Aorta (tissue), 5 donors: ENCODE data around the gene C11orf16. TPM values are rescaled to one million over a fixed set of nuclear protein-coding genes. Genes with fewer than 3 reads are reported as not detected.
"Not testable (repeated sequence)": the region's sequence is repeated elsewhere in the genome, so short reads cannot be mapped to it uniquely, and the experiment has no call there.

ENCODE experiments used
- ATAC-seq: fragments of 200-7000 bp; cut with Tn5 transposase; one replicate; pipeline ENCODE4 v1.9.1; 2022; ENCODE audit warnings: moderate library complexity; ENCODE audit not compliant: low FRiP score
- DNase-seq, 2 donors: peaks; one replicate each; pipeline ENCODE4 v3.0.0-alpha.2; 2020
- H3K27ac ChIP-seq, 2 donors: one replicate each; pipeline ENCODE4 v1.5.1; 2013; ENCODE audit warnings: low read length in 2 of 2, mild to moderate bottlenecking in 2 of 2, moderate library complexity in 2 of 2, control low read depth in 1 of 2, inconsistent platforms in 1 of 2, low read depth in 1 of 2
- H3K27me3 ChIP-seq, 2 donors: one replicate each; pipeline ENCODE4 v1.6.1; 2013; ENCODE audit warnings: control low read depth in 1 of 2, low read length in 1 of 2, mild to moderate bottlenecking in 1 of 2, moderate library complexity in 1 of 2; ENCODE audit not compliant: insufficient read depth in 2 of 2, control insufficient read depth in 1 of 2
- H3K36me3 ChIP-seq, 2 donors: one replicate each; pipeline ENCODE4 v1.6.1; 2013; ENCODE audit warnings: control low read depth in 1 of 2, low read length in 1 of 2, mild to moderate bottlenecking in 1 of 2; ENCODE audit not compliant: insufficient read depth in 2 of 2, control insufficient read depth in 1 of 2
- H3K4me1 ChIP-seq, 2 donors: one replicate each; pipeline ENCODE4 v1.6.1; 2013; ENCODE audit warnings: low read length in 2 of 2, control low read depth in 1 of 2, mild to moderate bottlenecking in 1 of 2, moderate library complexity in 1 of 2; ENCODE audit not compliant: insufficient read depth in 2 of 2, control insufficient read depth in 1 of 2
- H3K4me3 ChIP-seq, 2 donors: one replicate each; pipeline ENCODE4 v1.5.1; 2013; ENCODE audit warnings: low read length in 2 of 2, control low read depth in 1 of 2, mild to moderate bottlenecking in 1 of 2
- H3K9me3 ChIP-seq: one replicate; pipeline ENCODE4 v1.6.1; 2013; ENCODE audit warnings: mild to moderate bottlenecking, low read length; ENCODE audit not compliant: control insufficient read depth
- WGBS, 2 donors: extraction: QIAGEN DNeasy Blood & Tissue Kit; methylation state at CpG; one replicate each; pipeline ENCODE4 v1.1.7; 2013; 5-methylcytosine and 5-hydroxymethylcytosine counted together
- intact Hi-C, 2 donors: fragments of 100-400 bp; cut with DNase I; formaldehyde crosslinking; loops; one replicate each; pipeline versions ENCODE4 v1.14.2 to v1.15.0; 2022
- long read RNA-seq, 2 donors: library from polyadenylated mRNA; unstranded; transcript quantifications; one replicate each; pipeline ENCODE4 v2.0.0, GENCODE V29; 2020 to 2021
- polyA plus RNA-seq, 2 donors: library from polyadenylated mRNA; stranded (reverse); fragments of 200-250 nt; gene quantifications; one replicate each; pipeline ENCODE4 v1.2.3, GENCODE V29; 2013
- total RNA-seq, 2 donors: library from RNA; stranded (reverse); fragmentation: NEBNext Ultra II Directional; extraction: Animal tissue kit (Norgen Biotek cat#: 25700); gene quantifications; one replicate each; pipeline ENCODE4 v1.2.1, GENCODE V29; 2021
- donor health status: healthy with polysubstance abuse.
- donor health status: Bipolar disorder and iron deficiency.
- donor health status: DM: no; HTN: no; CAD: no.
- donor health status: DM: no; HTN: no; CAD: no.
- donor health status: DM: yes; HTN: yes; CAD: no.

The C11orf16 gene, protein sequence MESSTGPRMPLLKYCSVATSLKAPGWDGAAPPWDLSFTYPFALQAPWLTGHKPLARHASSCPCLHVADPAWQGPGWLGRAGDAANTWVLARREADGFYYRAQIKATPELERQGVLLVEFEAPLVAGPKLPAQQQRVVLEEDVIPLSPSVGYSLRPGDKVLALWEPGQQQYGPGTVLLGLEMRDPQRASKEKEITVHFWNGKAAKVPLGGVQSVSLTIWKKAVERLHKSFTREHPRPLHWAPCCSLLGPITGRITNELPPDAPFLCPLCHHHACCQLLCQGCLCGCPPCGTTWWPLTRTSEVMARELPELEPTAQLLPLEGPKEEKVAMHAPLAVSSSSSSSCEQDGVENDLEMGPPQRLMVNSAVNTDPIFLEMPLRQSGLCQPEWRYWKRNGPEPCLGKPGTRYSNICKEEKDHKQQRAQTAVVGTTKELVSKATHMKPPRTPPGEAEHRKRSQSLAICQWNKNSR
- total RNA-seq = not detected
- not detected for polyA plus RNA-seq
- long read RNA-seq, donor 1 = 0 reads
- long read RNA-seq, donor 2, partial matches to known transcripts = 0 of 2 reads
- long read RNA-seq, donor 2, other reads (novel, unspliced or antisense) = 2 of 2 reads

DNA sequence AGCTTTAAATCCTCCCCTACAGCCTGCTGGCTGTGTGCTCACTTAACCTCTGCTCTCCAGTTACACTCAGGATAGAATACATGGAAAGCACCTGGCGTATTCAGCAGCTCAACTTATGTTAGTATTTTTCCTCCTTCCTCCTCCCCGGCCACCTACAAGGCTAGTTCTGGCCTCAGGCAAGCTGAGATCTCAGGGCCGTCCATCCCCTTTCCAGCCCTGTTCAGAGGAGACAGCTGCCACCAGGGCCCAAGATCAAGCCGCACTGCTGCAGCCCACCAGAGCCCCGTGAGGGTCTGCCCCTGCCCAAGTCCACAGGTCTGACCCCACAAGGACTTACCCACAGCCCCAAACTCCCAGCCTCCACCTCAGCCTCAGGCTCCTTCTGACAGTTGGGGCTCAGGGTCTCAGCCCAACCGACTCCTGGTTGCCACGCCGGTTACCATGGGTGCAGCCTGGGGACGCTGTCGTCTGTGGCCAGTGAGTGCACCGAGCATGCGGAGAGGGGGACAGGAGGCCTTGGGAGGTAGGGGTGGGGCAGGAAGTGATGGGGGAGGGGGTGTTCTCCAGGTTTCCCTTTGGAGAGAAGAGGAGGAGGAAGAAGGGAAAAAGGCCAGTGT is at the start of gene C11orf16:
TSS of gene C11orf16 (minus strand) at position 384 of the 617 bp plus-strand sequence. CDS start 639 bp downstream, outside the sequence.
- DNase-seq = no peak
- no peaks in the 10 kb centered on the region for H3K36me3 ChIP-seq
- H3K4me3 ChIP-seq = no peak within 1 kb of the TSS
- WGBS, 2 donors = 77 to 83% methylated on average over 12 of the region's 12 CpGs
- no peaks in the 10 kb centered on the region for H3K4me1 ChIP-seq
- no peak for ATAC-seq
- no peaks in the 10 kb centered on the region for H3K9me3 ChIP-seq
- intact Hi-C loops = no loop called here
- no peaks in the 10 kb centered on the region for H3K27me3 ChIP-seq
- H3K27ac ChIP-seq = no peak within 1 kb of the TSS

DNA sequence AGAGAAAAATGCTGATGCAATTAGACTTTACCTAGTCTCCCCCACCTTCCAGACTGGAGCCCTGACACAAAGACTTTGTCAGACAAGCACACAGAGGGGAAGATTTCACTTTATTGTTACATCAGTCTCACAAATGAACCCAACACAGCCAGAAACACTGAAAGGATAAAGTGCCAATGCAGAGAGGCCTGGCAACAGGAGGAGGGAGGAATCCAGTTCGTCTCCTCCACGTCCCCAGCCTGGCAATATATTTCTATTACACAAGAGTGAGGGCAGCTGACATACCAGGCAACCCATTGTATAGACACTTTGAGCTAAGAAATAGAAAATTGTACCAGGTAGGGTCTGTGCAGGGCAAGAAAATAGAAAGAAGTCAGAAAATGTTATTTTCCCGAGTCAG is 47.7 kb upstream of the C11orf16 start:
- Histone ChIP-seq H3K36me3 (no peaks in the 10 kb centered on the region), H3K9me3 (no peaks in the 10 kb centered on the region), H3K27me3 (no peaks in the 10 kb centered on the region), H3K4me3 (no peak overlapping the region), H3K27ac (no peak overlapping the region), H3K4me1 (no peaks in the 10 kb centered on the region)
- 66 to 72% methylated on average over 3 of the region's 3 CpGs for WGBS, 2 donors
- ATAC-seq (no peak), DNase-seq (no peak)
- intact Hi-C loops = no loop called here

DNA sequence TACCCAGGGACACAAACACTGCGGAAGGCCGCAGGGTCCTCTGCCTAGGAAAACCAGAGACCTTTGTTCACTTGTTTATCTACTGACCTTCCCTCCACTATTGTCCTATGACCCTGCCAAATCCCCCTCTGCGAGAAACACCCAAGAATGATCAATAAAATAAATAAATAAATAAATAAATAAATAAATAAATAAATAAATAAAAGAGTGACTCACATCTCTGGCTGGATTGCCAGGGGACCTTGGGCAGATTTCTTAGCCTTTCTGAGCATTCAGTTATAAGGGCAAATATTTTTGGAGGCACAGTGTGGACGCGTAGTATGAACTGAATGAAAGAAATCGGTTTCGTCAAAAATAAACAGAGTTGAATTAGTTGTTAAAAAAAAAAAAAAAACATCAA is 46.6 kb upstream of the C11orf16 start:
- intact Hi-C loops, H3K27me3 ChIP-seq, H3K4me1 ChIP-seq, H3K27ac ChIP-seq, H3K4me3 ChIP-seq, ATAC-seq, DNase-seq, H3K36me3 ChIP-seq, H3K9me3 ChIP-seq: not testable (repeated sequence)
- 90% methylated on average over 4 to 5 of the region's 7 CpGs for WGBS, 2 donors

DNA sequence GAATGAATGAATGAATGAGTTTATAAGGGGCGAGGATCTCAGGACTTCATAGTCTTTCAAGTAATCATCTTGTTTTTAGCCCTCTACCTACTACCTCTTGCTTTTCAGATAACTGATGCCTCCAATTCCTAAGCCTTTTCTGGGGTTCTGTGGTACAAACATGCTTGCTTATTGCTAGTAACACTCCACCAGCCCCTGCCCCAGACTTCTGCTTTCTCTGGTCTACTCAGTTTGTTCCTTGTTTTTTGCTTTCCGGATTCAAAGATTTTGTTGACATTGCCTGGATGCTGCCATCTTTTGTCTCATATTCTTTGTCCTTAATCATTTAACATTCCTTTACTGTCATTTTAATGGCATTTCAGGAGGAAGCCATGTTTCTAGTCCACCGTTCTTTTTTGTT is 40.4 kb upstream of the C11orf16 start:
- H3K36me3 ChIP-seq = no peaks in the 10 kb centered on the region
- no peaks in the 10 kb centered on the region for H3K27me3 ChIP-seq
- ATAC-seq (no peak), DNase-seq (no peak)
- no peak overlapping the region for H3K4me3 ChIP-seq
- intact Hi-C loops = no loop called here
- no peaks in the 10 kb centered on the region for H3K9me3 ChIP-seq
- no peak overlapping the region for H3K27ac ChIP-seq
- H3K4me1 ChIP-seq = no peaks in the 10 kb centered on the region
- 56% methylated on average over 3 of the region's 3 CpGs for WGBS, 2 donors

DNA sequence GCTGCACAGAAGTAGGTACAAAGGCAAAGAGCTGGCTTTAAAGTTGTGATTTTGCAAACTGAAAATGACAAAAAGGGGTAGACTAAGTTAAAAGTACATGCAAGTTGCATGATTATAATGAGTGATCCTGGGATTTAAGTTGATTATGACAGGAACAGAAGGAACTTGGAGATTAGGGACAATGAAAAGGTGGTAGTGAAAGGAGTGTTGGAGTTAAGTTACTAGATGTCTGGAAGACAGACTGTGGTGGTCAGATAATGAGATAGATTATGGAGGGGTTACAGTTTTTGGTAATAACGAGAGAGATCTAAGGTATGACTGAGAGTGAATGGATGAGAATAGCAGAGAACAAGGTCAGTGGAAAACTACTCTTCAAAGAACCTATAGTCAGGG is 39.2 kb upstream of the C11orf16 start:
- intact Hi-C loops = no loop called here
- DNase-seq = no peak
- 55 to 70% methylated on average over 1 of the region's 1 CpG for WGBS, 2 donors
- Histone ChIP-seq H3K36me3 (peaks cover 0 to 2% of the 10 kb centered on the region in 2 donors), H3K27ac (no peak overlapping the region), H3K4me3 (no peak overlapping the region), H3K9me3 (no peaks in the 10 kb centered on the region), H3K4me1 (no peaks in the 10 kb centered on the region), H3K27me3 (no peaks in the 10 kb centered on the region)
- no peak for ATAC-seq

DNA sequence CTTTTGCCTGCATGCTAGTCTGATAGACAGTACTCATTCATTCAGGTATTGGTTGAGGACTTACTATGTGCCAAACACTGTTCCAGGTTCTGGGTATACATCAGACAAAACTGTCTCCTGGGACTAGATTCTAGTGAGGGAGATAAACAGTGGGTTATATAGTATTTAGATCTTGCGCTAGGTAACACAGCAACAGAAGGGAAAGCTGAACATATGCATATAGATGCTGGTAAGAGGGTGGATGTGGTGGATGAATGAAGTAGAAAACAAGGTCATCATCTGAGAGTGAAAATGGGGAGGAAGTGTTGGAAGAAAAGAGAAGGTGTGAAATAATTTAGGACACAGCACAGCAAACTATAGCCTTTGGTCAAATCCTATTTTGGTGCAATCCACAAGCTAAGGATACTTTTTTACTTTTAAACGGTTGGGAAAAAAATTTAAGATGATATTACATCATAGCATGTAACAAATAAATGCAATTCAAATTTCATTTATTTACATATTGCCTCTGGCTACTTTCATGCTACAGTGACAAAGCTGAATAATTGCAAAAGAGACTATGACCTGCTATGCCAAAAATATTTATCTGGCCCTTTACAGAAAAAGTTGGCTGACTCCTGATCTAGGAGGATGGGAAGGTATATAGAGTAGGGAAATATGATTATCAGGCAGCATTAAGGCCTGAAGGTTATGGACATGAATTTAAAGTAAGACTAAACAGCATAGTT is 38.6 kb upstream of the C11orf16 start:
- WGBS, 2 donors = 78 to 82% methylated on average over 2 of the region's 2 CpGs
- intact Hi-C loops = no loop called here
- H3K4me1 ChIP-seq = no peaks in the 10 kb centered on the region

DNA sequence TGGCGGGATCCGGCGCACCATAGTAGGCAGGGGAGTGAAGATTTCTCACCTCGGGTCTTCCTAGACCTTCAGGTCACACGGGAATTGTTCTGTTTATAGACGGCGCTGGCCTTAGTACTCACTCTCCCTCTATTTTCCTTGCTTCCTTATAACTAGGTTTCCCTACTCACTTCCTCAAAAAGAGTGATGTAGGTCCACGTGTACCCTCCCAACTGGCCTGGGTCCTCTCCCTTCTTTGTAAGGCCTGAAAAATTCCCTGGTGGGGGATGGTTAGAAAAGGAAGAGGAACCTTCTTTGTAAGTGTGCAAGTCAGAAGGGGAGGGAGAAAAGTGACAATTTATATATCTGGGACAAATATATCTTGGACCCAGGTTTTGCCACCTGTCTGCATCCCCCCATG is 34.4 kb upstream of the C11orf16 start:
- DNase-seq (no peak), ATAC-seq (no peak)
- Histone ChIP-seq H3K27ac (no peak overlapping the region), H3K4me1 (peaks cover 0 to 5% of the 10 kb centered on the region in 2 donors), H3K4me3 (no peak overlapping the region), H3K27me3 (no peaks in the 10 kb centered on the region), H3K9me3 (no peaks in the 10 kb centered on the region), H3K36me3 (peaks cover 0 to 2% of the 10 kb centered on the region in 2 donors)
- WGBS, 2 donors = 81 to 84% methylated on average over 8 of the region's 8 CpGs
- intact Hi-C loops = loop anchor here in 1 of 2 donors (10.0 kb wide), 1 partner anchor 282 kb away; the partner anchor contains the start of genes RPL27A and TRIM66

More for the DNA sequence above, 38.6 kb upstream of the C11orf16 start:
- DNase-seq (no peak), ATAC-seq (no peak)
- H3K36me3 ChIP-seq = peaks cover 0 to 2% of the 10 kb centered on the region in 2 donors
- no peak overlapping the region for H3K4me3 ChIP-seq
- no peaks in the 10 kb centered on the region for H3K9me3 ChIP-seq
- no peaks in the 10 kb centered on the region for H3K27me3 ChIP-seq
- no peak overlapping the region for H3K27ac ChIP-seq
